Gastrocnemius medialis (tissue), 4 donors: ENCODE data around the gene PLEKHB2.

Source experiments
- POLR2A ChIP-seq, 2 donors: fragments of 450-650 bp; IDR thresholded peaks; one replicate each; pipeline ENCODE4 v1.6.1; 2017; ENCODE audit warnings: antibody characterized with exemption in 2 of 2, mild to moderate bottlenecking in 2 of 2, moderate library complexity in 2 of 2
- TF ChIP-seq, protein P1 (sequence below), 5 experiments: fragments of 450-650 bp in 3 of 5; fragments of 200-600 bp in 2 of 5; sonication (generic) in 2 of 5; IDR thresholded peaks in 4 of 5; conservative IDR thresholded peaks in 1 of 5; 1 replicate in 4 of 5; 2 replicates in 1 of 5; pipeline ENCODE4 v1.5.1; 2016 to 2019; ENCODE audit warnings: antibody characterized with exemption in 5 of 5, mild to moderate bottlenecking in 3 of 5, moderate library complexity in 3 of 5

- TF ChIP-seq, protein P1, sequence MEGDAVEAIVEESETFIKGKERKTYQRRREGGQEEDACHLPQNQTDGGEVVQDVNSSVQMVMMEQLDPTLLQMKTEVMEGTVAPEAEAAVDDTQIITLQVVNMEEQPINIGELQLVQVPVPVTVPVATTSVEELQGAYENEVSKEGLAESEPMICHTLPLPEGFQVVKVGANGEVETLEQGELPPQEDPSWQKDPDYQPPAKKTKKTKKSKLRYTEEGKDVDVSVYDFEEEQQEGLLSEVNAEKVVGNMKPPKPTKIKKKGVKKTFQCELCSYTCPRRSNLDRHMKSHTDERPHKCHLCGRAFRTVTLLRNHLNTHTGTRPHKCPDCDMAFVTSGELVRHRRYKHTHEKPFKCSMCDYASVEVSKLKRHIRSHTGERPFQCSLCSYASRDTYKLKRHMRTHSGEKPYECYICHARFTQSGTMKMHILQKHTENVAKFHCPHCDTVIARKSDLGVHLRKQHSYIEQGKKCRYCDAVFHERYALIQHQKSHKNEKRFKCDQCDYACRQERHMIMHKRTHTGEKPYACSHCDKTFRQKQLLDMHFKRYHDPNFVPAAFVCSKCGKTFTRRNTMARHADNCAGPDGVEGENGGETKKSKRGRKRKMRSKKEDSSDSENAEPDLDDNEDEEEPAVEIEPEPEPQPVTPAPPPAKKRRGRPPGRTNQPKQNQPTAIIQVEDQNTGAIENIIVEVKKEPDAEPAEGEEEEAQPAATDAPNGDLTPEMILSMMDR (IDR thresholded peaks at IDR 0.05 in 4 of 5, conservative IDR thresholded peaks at IDR 0.05 in 1 of 5) = no peak
- no peak for TF ChIP-seq POLR2A (IDR thresholded peaks at IDR 0.05)
Observed at GRCh38 chr2:131145040-131145439, 39.9 kb downstream of the PLEKHB2 start.
